ENCODE measurements around the gene TIGD6. TPM values are rescaled to one million over a fixed set of nuclear protein-coding genes. Genes with fewer than 3 reads are reported as not detected.

TIGD6 gene
- 1 to 10 TPM; 1.6 to 5.9 (median 3.0) TPM for polyA plus RNA-seq
- long read RNA-seq, donor 1, full-length matches to known transcripts: 6 of 6 reads
- long read RNA-seq, donor 1, partial matches to known transcripts: 0 of 6 reads
- long read RNA-seq, donor 1, other reads (novel, unspliced or antisense): 0 of 6 reads
- long read RNA-seq, donor 2: 0 reads
- long read RNA-seq, donor 3, full-length matches to known transcripts: 2 of 2 reads
- long read RNA-seq, donor 3, partial matches to known transcripts: 0 of 2 reads
- long read RNA-seq, donor 3, other reads (novel, unspliced or antisense): 0 of 2 reads
- long read RNA-seq, donor 4: 0 reads
- long read RNA-seq, donor 5, full-length matches to known transcripts: 1 of 1 reads
- long read RNA-seq, donor 5, partial matches to known transcripts: 0 of 1 reads
- long read RNA-seq, donor 5, other reads (novel, unspliced or antisense): 0 of 1 reads
- long read RNA-seq, donor 6, partial matches to known transcripts: 6 of 8 reads
- long read RNA-seq, donor 6, other reads (novel, unspliced or antisense): 0 of 8 reads
- long read RNA-seq, donor 7, full-length matches to known transcripts: 2 of 2 reads
- long read RNA-seq, donor 7, partial matches to known transcripts: 0 of 2 reads
- long read RNA-seq, donor 7, other reads (novel, unspliced or antisense): 0 of 2 reads
- long read RNA-seq, donor 8: 0 reads
- long read RNA-seq, donor 9: 0 reads
- long read RNA-seq, donor 10, full-length matches to known transcripts: 2 of 2 reads
- long read RNA-seq, donor 10, partial matches to known transcripts: 0 of 2 reads
- long read RNA-seq, donor 10, other reads (novel, unspliced or antisense): 0 of 2 reads

DNA sequence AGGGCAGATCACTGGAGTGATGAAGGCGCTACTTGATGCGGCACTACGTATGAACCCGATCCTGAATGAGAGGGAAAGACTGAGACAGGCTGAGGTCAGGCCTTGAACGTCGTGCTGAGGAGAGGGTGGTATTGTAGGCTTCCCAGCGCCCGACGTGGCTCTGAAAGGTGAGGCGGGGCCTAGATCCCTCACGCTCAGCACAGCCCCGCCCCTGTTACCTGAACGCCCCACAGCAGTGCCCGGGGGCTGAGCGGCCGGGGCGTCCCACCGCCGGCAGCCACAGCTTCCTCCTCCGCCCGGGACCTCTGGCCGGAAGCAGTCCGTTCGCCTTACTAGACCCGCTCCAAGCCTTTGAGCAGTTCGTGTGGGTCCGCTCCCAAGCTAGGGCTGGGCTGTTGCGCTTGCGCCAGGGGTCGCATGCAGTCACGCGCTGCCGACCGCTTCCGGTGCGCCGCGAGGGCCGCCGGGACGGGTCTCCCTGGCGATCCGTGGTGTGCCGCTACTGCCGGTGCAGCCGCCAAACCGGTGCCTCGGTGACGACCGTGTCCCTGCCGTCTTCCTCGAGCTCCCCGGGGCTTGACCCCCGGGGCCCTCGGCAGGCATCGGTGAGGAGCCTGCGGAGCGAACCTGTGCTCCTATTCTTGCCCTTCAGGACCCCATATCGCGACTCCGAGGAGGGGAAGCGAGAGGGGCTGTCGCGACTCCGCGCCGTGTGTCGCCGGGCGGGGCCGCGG lies at the start of gene TIGD6, which contains the start of gene HMGXB3:
Gene TIGD6, minus strand, starts transcription at position 399 of the 734 bp plus-strand sequence. CDS start 4,306 bp downstream, outside the sequence.
Gene HMGXB3, plus strand, starts transcription at position 484 of the 734 bp plus-strand sequence. CDS start 4,114 bp downstream, outside the sequence.
- H3K4me1 ChIP-seq (ENCODE audit: control insufficient read depth in 3 of 3, insufficient read depth in 2 of 3, low read depth in 1 of 3, low read length in 2 of 3): peaks cover 3 to 27% (median 11%) of the 10 kb centered on the region in 3 donors

DNA sequence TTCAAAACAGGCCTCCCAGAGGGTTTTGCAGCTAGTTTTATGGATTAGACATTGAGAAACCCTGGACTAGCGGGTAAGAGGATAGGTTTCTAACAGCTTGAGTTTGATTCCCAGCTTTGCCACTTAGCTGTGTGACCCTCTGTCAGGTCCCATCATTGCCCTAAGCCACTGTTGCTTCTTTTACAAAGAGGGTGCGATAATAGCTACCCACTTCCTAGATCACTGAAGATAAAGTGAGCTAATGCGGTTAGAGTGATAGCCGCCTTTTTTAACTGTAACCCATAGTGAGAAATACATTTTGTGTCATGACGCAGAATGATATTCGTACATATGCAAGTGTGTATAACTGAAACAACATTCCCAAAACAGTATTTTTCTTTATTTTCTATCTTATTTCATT lies 45.6 kb upstream of the TIGD6 start:
- DNase-seq: no peak
- H3K9me3 ChIP-seq (ENCODE audit: control insufficient read depth in 2 of 2, insufficient read depth in 1 of 2, low read depth in 1 of 2, low read length in 1 of 2): no peaks in the 10 kb centered on the region
- no peaks in the 10 kb centered on the region for H3K27me3 ChIP-seq (ENCODE audit: control insufficient read depth in 3 of 3, insufficient read depth in 3 of 3, low read length in 3 of 3)
- 73 to 94% (median 91%) methylated on average over 6 of the region's 6 CpGs for WGBS, 3 donors
- no peak for FAIRE-seq
- H3K36me3 ChIP-seq (ENCODE audit: control insufficient read depth in 3 of 3, insufficient read depth in 2 of 3, low read depth in 1 of 3, low read length in 3 of 3): peaks cover 29 to 78% (median 30%) of the 10 kb centered on the region in 3 donors
- no peak overlapping the region for H3K4me3 ChIP-seq (ENCODE audit: low read depth in 1 of 3, low read length in 3 of 3)
- H3K27ac ChIP-seq (ENCODE audit: low read depth in 1 of 3, low read length in 2 of 3): no peak overlapping the region
- H3K4me1 ChIP-seq (ENCODE audit: control insufficient read depth in 3 of 3, insufficient read depth in 2 of 3, low read depth in 1 of 3, low read length in 2 of 3): peaks cover 3 to 10% (median 6%) of the 10 kb centered on the region in 3 donors

More for the DNA sequence above, at the start of gene TIGD6, which contains the start of gene HMGXB3:
- DNase-seq: peak; percentile 90 to 96
- Histone ChIP-seq H3K27me3 (ENCODE audit: control insufficient read depth in 3 of 3, insufficient read depth in 3 of 3, low read length in 3 of 3) (no peaks in the 10 kb centered on the region), H3K27ac (ENCODE audit: low read depth in 1 of 3, low read length in 2 of 3) (peak within 1 kb of the TSS; percentile 73 to 98 (median 92)), H3K36me3 (ENCODE audit: control insufficient read depth in 3 of 3, insufficient read depth in 2 of 3, low read depth in 1 of 3, low read length in 3 of 3) (peaks cover 3 to 17% (median 4%) of the 10 kb centered on the region in 3 donors), H3K9me3 (ENCODE audit: control insufficient read depth in 2 of 2, insufficient read depth in 1 of 2, low read depth in 1 of 2, low read length in 1 of 2) (no peaks in the 10 kb centered on the region), H3K4me3 (ENCODE audit: low read depth in 1 of 3, low read length in 3 of 3) (peak within 1 kb of the TSS; percentile 77 to 100 (median 94))
- no peak for FAIRE-seq
- 0 to 1% (median 0%) methylated on average over 51 to 72 of the region's 72 CpGs for WGBS, 3 donors

- Histone ChIP-seq H3K9me3 (ENCODE audit: control insufficient read depth in 2 of 2, insufficient read depth in 1 of 2, low read depth in 1 of 2, low read length in 1 of 2) (no peaks in the 10 kb centered on the region), H3K4me1 (ENCODE audit: control insufficient read depth in 3 of 3, insufficient read depth in 2 of 3, low read depth in 1 of 3, low read length in 2 of 3) (peaks cover 3 to 10% (median 6%) of the 10 kb centered on the region in 3 donors), H3K27me3 (ENCODE audit: control insufficient read depth in 3 of 3, insufficient read depth in 3 of 3, low read length in 3 of 3) (no peaks in the 10 kb centered on the region), H3K4me3 (ENCODE audit: low read depth in 1 of 3, low read length in 3 of 3) (no peak overlapping the region), H3K27ac (ENCODE audit: low read depth in 1 of 3, low read length in 2 of 3) (no peak overlapping the region), H3K36me3 (ENCODE audit: control insufficient read depth in 3 of 3, insufficient read depth in 2 of 3, low read depth in 1 of 3, low read length in 3 of 3) (peaks cover 28 to 77% (median 32%) of the 10 kb centered on the region in 3 donors)
- DNase-seq (no peak), FAIRE-seq (no peak)
- 86 to 89% (median 86%) methylated on average over 6 of the region's 6 CpGs for WGBS, 3 donors
Measured at GRCh38 chr5:150045549-150045948, 45.1 kb upstream of the TIGD6 start.

DNA sequence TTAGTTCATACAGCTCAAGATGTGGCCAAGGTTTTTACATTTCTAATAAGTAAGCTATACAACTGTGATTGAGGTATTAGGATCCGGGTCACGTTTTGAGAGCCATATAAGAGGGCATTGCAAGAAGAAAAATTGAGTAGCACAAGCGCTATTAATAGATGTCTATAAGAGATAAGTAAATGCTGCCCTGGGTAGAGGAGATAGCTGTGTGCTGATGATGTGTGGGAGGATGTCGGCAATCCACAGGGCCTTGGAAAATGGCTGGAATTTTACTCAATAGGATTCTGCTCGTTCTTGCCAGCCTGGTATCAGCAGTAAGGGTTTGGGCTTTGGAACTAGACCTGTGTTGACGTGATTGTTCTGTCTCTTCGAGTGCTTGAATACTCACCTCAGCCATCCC lies 44.3 kb upstream of the TIGD6 start:
- FAIRE-seq: no peak
- Histone ChIP-seq H3K9me3 (ENCODE audit: control insufficient read depth in 2 of 2, insufficient read depth in 1 of 2, low read depth in 1 of 2, low read length in 1 of 2) (no peaks in the 10 kb centered on the region), H3K36me3 (ENCODE audit: control insufficient read depth in 3 of 3, insufficient read depth in 2 of 3, low read depth in 1 of 3, low read length in 3 of 3) (peaks cover 30 to 72% (median 32%) of the 10 kb centered on the region in 3 donors), H3K4me1 (ENCODE audit: control insufficient read depth in 3 of 3, insufficient read depth in 2 of 3, low read depth in 1 of 3, low read length in 2 of 3) (peaks cover 3 to 10% (median 6%) of the 10 kb centered on the region in 3 donors), H3K27ac (ENCODE audit: low read depth in 1 of 3, low read length in 2 of 3) (no peak overlapping the region), H3K27me3 (ENCODE audit: control insufficient read depth in 3 of 3, insufficient read depth in 3 of 3, low read length in 3 of 3) (no peaks in the 10 kb centered on the region), H3K4me3 (ENCODE audit: low read depth in 1 of 3, low read length in 3 of 3) (no peak overlapping the region)
- no peak for DNase-seq
- WGBS, 3 donors: 89 to 94% (median 91%) methylated on average over 7 of the region's 7 CpGs

- FAIRE-seq: no peak
- H3K27me3 ChIP-seq (ENCODE audit: control insufficient read depth in 3 of 3, insufficient read depth in 3 of 3, low read length in 3 of 3): no peaks in the 10 kb centered on the region
- no peak for DNase-seq
- peak overlapping the region in 1 of 3 donors; percentile 47 for H3K27ac ChIP-seq (ENCODE audit: low read depth in 1 of 3, low read length in 2 of 3)
- H3K4me1 ChIP-seq (ENCODE audit: control insufficient read depth in 3 of 3, insufficient read depth in 2 of 3, low read depth in 1 of 3, low read length in 2 of 3): peaks cover 3 to 10% (median 6%) of the 10 kb centered on the region in 3 donors
- H3K9me3 ChIP-seq (ENCODE audit: control insufficient read depth in 2 of 2, insufficient read depth in 1 of 2, low read depth in 1 of 2, low read length in 1 of 2): no peaks in the 10 kb centered on the region
- no peak overlapping the region for H3K4me3 ChIP-seq (ENCODE audit: low read depth in 1 of 3, low read length in 3 of 3)
- H3K36me3 ChIP-seq (ENCODE audit: control insufficient read depth in 3 of 3, insufficient read depth in 2 of 3, low read depth in 1 of 3, low read length in 3 of 3): peaks cover 30 to 68% (median 31%) of the 10 kb centered on the region in 3 donors
Measured at GRCh38 chr5:150044329-150044681, 43.9 kb upstream of the TIGD6 start.

DNA sequence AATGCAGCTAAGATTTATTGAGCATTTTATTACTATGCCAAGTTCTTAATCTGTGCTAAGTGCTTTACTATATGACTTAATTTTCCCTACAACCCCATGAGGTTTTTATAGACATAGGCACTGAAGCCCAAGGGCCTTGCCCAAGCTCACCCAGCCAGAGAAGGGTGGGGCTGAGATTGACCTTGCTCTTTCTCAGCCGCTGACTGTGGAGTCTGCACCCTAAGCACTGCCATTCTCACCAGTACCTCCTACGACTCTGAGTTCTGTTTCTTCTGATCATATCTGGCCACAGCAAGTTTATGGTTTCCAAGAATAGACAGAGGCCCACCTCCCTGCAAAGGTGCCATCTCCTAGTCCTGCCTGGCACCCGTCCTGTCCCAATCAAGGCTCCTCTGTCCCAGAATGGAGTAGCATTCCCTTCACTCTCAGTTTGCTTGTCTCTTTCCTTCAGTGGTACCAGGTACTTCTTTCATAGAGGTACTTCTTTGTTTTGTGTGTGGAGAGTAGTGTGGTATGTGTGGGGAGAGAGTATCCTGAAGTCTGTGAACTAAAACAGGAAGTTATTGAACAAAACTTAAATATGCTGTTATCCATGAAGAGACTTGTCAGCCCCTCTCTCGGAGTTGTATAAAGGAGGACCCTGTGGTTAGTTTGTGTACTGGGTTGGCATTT lies 43.3 kb upstream of the TIGD6 start:
- 34 to 47% (median 37%) methylated on average over 4 of the region's 4 CpGs for WGBS, 3 donors
- Histone ChIP-seq H3K27ac (ENCODE audit: low read depth in 1 of 3, low read length in 2 of 3) (peak overlapping the region in 2 of 3 donors; percentile 47 to 48), H3K27me3 (ENCODE audit: control insufficient read depth in 3 of 3, insufficient read depth in 3 of 3, low read length in 3 of 3) (no peaks in the 10 kb centered on the region), H3K4me3 (ENCODE audit: low read depth in 1 of 3, low read length in 3 of 3) (no peak overlapping the region), H3K9me3 (ENCODE audit: control insufficient read depth in 2 of 2, insufficient read depth in 1 of 2, low read depth in 1 of 2, low read length in 1 of 2) (no peaks in the 10 kb centered on the region), H3K4me1 (ENCODE audit: control insufficient read depth in 3 of 3, insufficient read depth in 2 of 3, low read depth in 1 of 3, low read length in 2 of 3) (peaks cover 3 to 10% (median 6%) of the 10 kb centered on the region in 3 donors), H3K36me3 (ENCODE audit: control insufficient read depth in 3 of 3, insufficient read depth in 2 of 3, low read depth in 1 of 3, low read length in 3 of 3) (peaks cover 25 to 63% (median 26%) of the 10 kb centered on the region in 3 donors)
- FAIRE-seq (no peak), DNase-seq (peak; percentile 68 to 90)

DNA sequence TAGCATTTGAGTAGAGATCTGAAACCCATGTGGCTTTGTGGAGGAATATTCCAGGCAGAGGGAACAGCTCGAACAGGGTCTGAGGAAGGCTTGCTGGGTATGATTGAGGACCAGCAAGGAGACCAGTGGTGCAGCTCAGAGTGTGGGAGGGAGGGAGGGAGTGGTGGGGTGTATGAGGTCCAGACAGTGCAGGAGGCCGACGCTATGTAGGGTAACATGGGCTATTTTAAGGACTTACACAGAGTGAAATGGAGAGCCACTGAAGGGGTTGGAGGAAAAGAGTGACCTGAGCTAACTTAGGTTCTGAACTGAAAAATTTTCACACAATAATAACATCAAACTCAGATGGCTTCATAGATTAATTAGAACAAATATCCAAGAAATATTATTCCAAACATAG lies 42.0 kb upstream of the TIGD6 start:
- Histone ChIP-seq H3K27ac (ENCODE audit: low read depth in 1 of 3, low read length in 2 of 3) (no peak overlapping the region), H3K4me3 (ENCODE audit: low read depth in 1 of 3, low read length in 3 of 3) (no peak overlapping the region), H3K4me1 (ENCODE audit: control insufficient read depth in 3 of 3, insufficient read depth in 2 of 3, low read depth in 1 of 3, low read length in 2 of 3) (peaks cover 3 to 10% (median 6%) of the 10 kb centered on the region in 3 donors), H3K27me3 (ENCODE audit: control insufficient read depth in 3 of 3, insufficient read depth in 3 of 3, low read length in 3 of 3) (no peaks in the 10 kb centered on the region), H3K9me3 (ENCODE audit: control insufficient read depth in 2 of 2, insufficient read depth in 1 of 2, low read depth in 1 of 2, low read length in 1 of 2) (no peaks in the 10 kb centered on the region), H3K36me3 (ENCODE audit: control insufficient read depth in 3 of 3, insufficient read depth in 2 of 3, low read depth in 1 of 3, low read length in 3 of 3) (peaks cover 21 to 53% (median 22%) of the 10 kb centered on the region in 3 donors)
- DNase-seq: no peak
- 85 to 98% (median 98%) methylated on average over 3 of the region's 3 CpGs for WGBS, 3 donors
- FAIRE-seq: no peak
